ENCODE results near the gene OR6S1. TPM values are rescaled to one million over a fixed set of nuclear protein-coding genes. Genes with fewer than 3 reads are reported as not detected.

The OR6S1 gene
- total RNA-seq, 2 experiments from 2014 or later: not detected

- Histone ChIP-seq H3K27me3 (ENCODE audit: control insufficient read depth in 1 of 2, insufficient read depth in 2 of 2, low read length in 2 of 2) (peaks cover 0 to 7% of the 10 kb centered on the region in 2 experiments), H3K4me3 (ENCODE audit: low read length) (no peak overlapping the region), H3K36me3 (ENCODE audit: insufficient read depth, low read length) (no peaks in the 10 kb centered on the region), H3K27ac (ENCODE audit: low read depth in 1 of 2, low read length in 2 of 2) (no peak overlapping the region), H3K9me3 (ENCODE audit: control insufficient read depth in 1 of 2, insufficient read depth in 1 of 2, low read length in 2 of 2) (peaks cover 0 to 16% of the 10 kb centered on the region in 2 experiments), H3K4me1 (ENCODE audit: insufficient read depth, low read length) (peaks cover 62% of the 10 kb centered on the region)
- ChIA-PET POLR2A (interaction anchor here (2.1 kb wide), 1 partner anchor 15 kb away, joined by 7 read pairs; no protein-coding TSS in a partner anchor), CTCF (interaction anchor here (1.4 kb wide), 1 partner anchor 15 kb away, joined by 3 read pairs; no protein-coding TSS in a partner anchor)
- intact Hi-C loops (cut with DNase I, micrococcal nuclease): no loop called here
- Mint-ChIP-seq H3K9me3 (no peaks in the 10 kb centered on the region), H3K4me1 (ENCODE audit: low read depth) (peaks cover 81% of the 10 kb centered on the region), H3K27me3 (peaks cover 39% of the 10 kb centered on the region), H3K36me3 (ENCODE audit: low read depth) (peaks cover 36% of the 10 kb centered on the region), H3K27ac (peak overlapping the region; percentile 98), H3K4me3 (peak overlapping the region; percentile 35)
- TF ChIP-seq CTCF (IDR thresholded peaks at IDR 0.05): no peak
- DNase-seq (no peak), ATAC-seq (ENCODE audit: poor library complexity) (no peak)
These were observed 13.2 kb downstream of the OR6S1 start for GRCh38 chr14:20628063-20628854.

GRCh38 chr14:20627346-20628027, 14.0 kb downstream of the OR6S1 start:
- Histone ChIP-seq H3K27ac (ENCODE audit: low read depth in 1 of 2, low read length in 2 of 2) (no peak overlapping the region), H3K4me3 (ENCODE audit: low read length) (no peak overlapping the region), H3K27me3 (ENCODE audit: control insufficient read depth in 1 of 2, insufficient read depth in 2 of 2, low read length in 2 of 2) (peaks cover 0 to 9% of the 10 kb centered on the region in 2 experiments), H3K9me3 (ENCODE audit: control insufficient read depth in 1 of 2, insufficient read depth in 1 of 2, low read length in 2 of 2) (peaks cover 0 to 20% of the 10 kb centered on the region in 2 experiments), H3K36me3 (ENCODE audit: insufficient read depth, low read length) (no peaks in the 10 kb centered on the region), H3K4me1 (ENCODE audit: insufficient read depth, low read length) (peaks cover 62% of the 10 kb centered on the region)
- DNase-seq (no peak), ATAC-seq (ENCODE audit: poor library complexity) (no peak)
- Mint-ChIP-seq H3K4me3 (peak overlapping the region; percentile 35), H3K27me3 (peaks cover 32% of the 10 kb centered on the region), H3K27ac (peak overlapping the region; percentile 98), H3K36me3 (ENCODE audit: low read depth) (peaks cover 29% of the 10 kb centered on the region), H3K9me3 (no peaks in the 10 kb centered on the region), H3K4me1 (ENCODE audit: low read depth) (peaks cover 81% of the 10 kb centered on the region)
- intact Hi-C loops (cut with DNase I, micrococcal nuclease): no loop called here
- no peak for TF ChIP-seq CTCF (IDR thresholded peaks at IDR 0.05)
- CTCF ChIA-PET: interaction anchor here (1.4 kb wide), 1 partner anchor 14 kb away, joined by 3 read pairs; no protein-coding TSS in a partner anchor
- POLR2A ChIA-PET: interaction anchor here (1.0 to 2.1 kb wide), 2 partner anchors 14 to 139 kb away, joined by 3 to 7 read pairs; no protein-coding TSS in a partner anchor

GRCh38 chr14:20626274-20626673, 15.2 kb downstream of the OR6S1 start:
- intact Hi-C loops (cut with DNase I, micrococcal nuclease): no loop called here
- peaks cover 0 to 20% of the 10 kb centered on the region in 2 experiments for H3K9me3 ChIP-seq (ENCODE audit: control insufficient read depth in 1 of 2, insufficient read depth in 1 of 2, low read length in 2 of 2)
- Mint-ChIP-seq H3K9me3 (no peaks in the 10 kb centered on the region), H3K27me3 (peaks cover 30% of the 10 kb centered on the region), H3K4me3 (peak overlapping the region; percentile 90), H3K4me1 (ENCODE audit: low read depth) (peaks cover 84% of the 10 kb centered on the region), H3K27ac (peak overlapping the region; percentile 98), H3K36me3 (ENCODE audit: low read depth) (peaks cover 22% of the 10 kb centered on the region)
- H3K4me3 ChIP-seq (ENCODE audit: low read length): peak overlapping the region; percentile 47
- ATAC-seq (ENCODE audit: poor library complexity): no peak
- POLR2A ChIA-PET: interaction anchor here (1.0 to 1.8 kb wide), 2 partner anchors 55 to 137 kb away, joined by 3 to 7 read pairs; no protein-coding TSS in a partner anchor
- no peak overlapping the region for H3K27ac ChIP-seq (ENCODE audit: low read depth in 1 of 2, low read length in 2 of 2)
- CTCF ChIA-PET: interaction anchor here (1.0 to 1.2 kb wide), 2 partner anchors 16 to 56 kb away, joined by 3 to 4 read pairs; no protein-coding TSS in a partner anchor
- no peak for TF ChIP-seq CTCF (IDR thresholded peaks at IDR 0.05)
- H3K27me3 ChIP-seq (ENCODE audit: control insufficient read depth in 1 of 2, insufficient read depth in 2 of 2, low read length in 2 of 2): peaks cover 0 to 19% of the 10 kb centered on the region in 2 experiments
- H3K4me1 ChIP-seq (ENCODE audit: insufficient read depth, low read length): peaks cover 53% of the 10 kb centered on the region
- DNase-seq: peak in 3 of 14 experiments; percentile 22 to 40 (median 24)
- H3K36me3 ChIP-seq (ENCODE audit: insufficient read depth, low read length): no peaks in the 10 kb centered on the region
